ENCODE results near the gene NRG4. TPM values are rescaled to one million over a fixed set of nuclear protein-coding genes. Genes with fewer than 3 reads are reported as not detected.

NRG4 gene
- total and polyA plus RNA-seq, 9 of the 15 experiments (the other 6 are each of a cell fraction or from before 2014, with no cell fraction given), result 0.33 to 2.5 (median 0.76) TPM

DNA sequence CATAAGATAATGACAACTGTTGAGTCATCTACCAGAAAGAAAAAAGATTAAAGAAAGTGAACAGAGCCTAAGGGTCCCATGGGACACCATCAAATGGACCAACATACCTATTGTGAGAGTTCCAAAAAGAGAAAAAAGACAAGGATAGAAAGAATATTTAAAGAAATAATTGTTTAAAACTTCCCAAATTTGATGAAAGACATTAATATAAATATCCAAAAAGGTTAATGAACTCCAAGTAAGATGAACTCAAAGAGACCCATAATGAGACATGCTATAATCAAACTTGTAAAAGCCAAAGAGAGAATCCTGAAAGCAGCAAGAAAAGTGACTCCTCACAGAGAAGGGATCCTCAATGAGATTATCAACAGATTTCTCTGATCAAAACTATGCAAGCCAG, 8.9 kb downstream of the NRG4 start:
- Histone ChIP-seq H4K20me1 (replicated peaks; ENCODE audit: control insufficient read depth, insufficient read depth, low read length) (no peaks in the 10 kb centered on the region), H2AFZ (ENCODE audit: low read depth, low read length) (no peak overlapping the region), H3K36me3 (ENCODE audit: control insufficient read depth, insufficient read depth, low read length) (no peaks in the 10 kb centered on the region), H3K4me1 (replicated peaks in 1 of 2; ENCODE audit: control insufficient read depth in 2 of 2, insufficient read depth in 2 of 2, low read length in 2 of 2) (no peaks in the 10 kb centered on the region), H3K4me2 (ENCODE audit: insufficient read depth, low read length) (no peak overlapping the region), H3K27me3 (ENCODE audit: control insufficient read depth in 2 of 2, insufficient read depth in 2 of 2, low read length in 2 of 2) (no peaks in the 10 kb centered on the region; a peak in 1 of 5 replicates), H3K9me3 (replicated peaks; ENCODE audit: control insufficient read depth, insufficient read depth, low read depth, low read length) (no peaks in the 10 kb centered on the region), H3K9me1 (ENCODE audit: control insufficient read depth, insufficient read depth, low read length) (no peaks in the 10 kb centered on the region), H3K9ac (ENCODE audit: insufficient read depth in 1 of 2, low read depth in 2 of 2, low read length in 2 of 2) (no peak overlapping the region), H3K4me3 (no peak overlapping the region), H3K79me2 (ENCODE audit: control insufficient read depth, insufficient read depth, low read length) (no peaks in the 10 kb centered on the region), H3K27ac (ENCODE audit: extremely low read depth, low read depth, low read length) (no peak overlapping the region)
- no peak for DNase-seq (ENCODE audit: extremely low read depth in 1 of 4, low spot score in 3 of 4)
- TF ChIP-seq NFE2L1 (tag; IDR thresholded peaks at IDR 0.05; ENCODE audit: borderline replicate concordance, low read depth) (no peak), YY1 (IDR thresholded peaks at IDR 0.05; ENCODE audit: borderline replicate concordance in 1 of 3, control insufficient read depth in 1 of 3, extremely low read depth in 1 of 3, insufficient read depth in 3 of 3, insufficient read length in 1 of 3, insufficient replicate concordance in 2 of 3, low read depth in 1 of 3, low read length in 2 of 3) (no peak), CSDE1 (IDR thresholded peaks at IDR 0.05) (no peak), ATF1 (CRISPR knock-in tag; IDR thresholded peaks at IDR 0.05) (no peak), ATF1 (tag; IDR thresholded peaks at IDR 0.05) (no peak), ZNF778 (CRISPR knock-in tag; IDR thresholded peaks at IDR 0.05) (no peak), FOXA1 (IDR thresholded peaks at IDR 0.05; ENCODE audit: borderline replicate concordance) (no peak), PHF8 (IDR thresholded peaks at IDR 0.05; ENCODE audit: borderline replicate concordance, low read length) (no peak), HDAC6 (IDR thresholded peaks at IDR 0.05; ENCODE audit: low read depth, low read length) (no peak), CEBPG (CRISPR knock-in tag; IDR thresholded peaks at IDR 0.05) (no peak), CEBPG (tag; conservative IDR thresholded peaks at IDR 0.05 in 1 of 2, IDR thresholded peaks at IDR 0.05 in 1 of 2) (no peak), MIER1 (IDR thresholded peaks at IDR 0.05; ENCODE audit: low read depth) (no peak), DPF2 (IDR thresholded peaks at IDR 0.05) (no peak)
- TF ChIP-seq, protein P1, sequence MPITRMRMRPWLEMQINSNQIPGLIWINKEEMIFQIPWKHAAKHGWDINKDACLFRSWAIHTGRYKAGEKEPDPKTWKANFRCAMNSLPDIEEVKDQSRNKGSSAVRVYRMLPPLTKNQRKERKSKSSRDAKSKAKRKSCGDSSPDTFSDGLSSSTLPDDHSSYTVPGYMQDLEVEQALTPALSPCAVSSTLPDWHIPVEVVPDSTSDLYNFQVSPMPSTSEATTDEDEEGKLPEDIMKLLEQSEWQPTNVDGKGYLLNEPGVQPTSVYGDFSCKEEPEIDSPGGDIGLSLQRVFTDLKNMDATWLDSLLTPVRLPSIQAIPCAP (CRISPR knock-in tag; IDR thresholded peaks at IDR 0.05; ENCODE audit: borderline replicate concordance), result no peak
- TF ChIP-seq, protein P2, sequence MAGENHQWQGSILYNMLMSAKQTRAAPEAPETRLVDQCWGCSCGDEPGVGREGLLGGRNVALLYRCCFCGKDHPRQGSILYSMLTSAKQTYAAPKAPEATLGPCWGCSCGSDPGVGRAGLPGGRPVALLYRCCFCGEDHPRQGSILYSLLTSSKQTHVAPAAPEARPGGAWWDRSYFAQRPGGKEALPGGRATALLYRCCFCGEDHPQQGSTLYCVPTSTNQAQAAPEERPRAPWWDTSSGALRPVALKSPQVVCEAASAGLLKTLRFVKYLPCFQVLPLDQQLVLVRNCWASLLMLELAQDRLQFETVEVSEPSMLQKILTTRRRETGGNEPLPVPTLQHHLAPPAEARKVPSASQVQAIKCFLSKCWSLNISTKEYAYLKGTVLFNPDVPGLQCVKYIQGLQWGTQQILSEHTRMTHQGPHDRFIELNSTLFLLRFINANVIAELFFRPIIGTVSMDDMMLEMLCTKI (IDR thresholded peaks at IDR 0.05; ENCODE audit: partially characterized antibody), result no peak
- TF ChIP-seq, protein P3, sequence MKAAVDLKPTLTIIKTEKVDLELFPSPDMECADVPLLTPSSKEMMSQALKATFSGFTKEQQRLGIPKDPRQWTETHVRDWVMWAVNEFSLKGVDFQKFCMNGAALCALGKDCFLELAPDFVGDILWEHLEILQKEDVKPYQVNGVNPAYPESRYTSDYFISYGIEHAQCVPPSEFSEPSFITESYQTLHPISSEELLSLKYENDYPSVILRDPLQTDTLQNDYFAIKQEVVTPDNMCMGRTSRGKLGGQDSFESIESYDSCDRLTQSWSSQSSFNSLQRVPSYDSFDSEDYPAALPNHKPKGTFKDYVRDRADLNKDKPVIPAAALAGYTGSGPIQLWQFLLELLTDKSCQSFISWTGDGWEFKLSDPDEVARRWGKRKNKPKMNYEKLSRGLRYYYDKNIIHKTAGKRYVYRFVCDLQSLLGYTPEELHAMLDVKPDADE (conservative IDR thresholded peaks at IDR 0.05; ENCODE audit: control insufficient read depth, low read depth, low read length), result no peak
- TF ChIP-seq, protein P4, sequence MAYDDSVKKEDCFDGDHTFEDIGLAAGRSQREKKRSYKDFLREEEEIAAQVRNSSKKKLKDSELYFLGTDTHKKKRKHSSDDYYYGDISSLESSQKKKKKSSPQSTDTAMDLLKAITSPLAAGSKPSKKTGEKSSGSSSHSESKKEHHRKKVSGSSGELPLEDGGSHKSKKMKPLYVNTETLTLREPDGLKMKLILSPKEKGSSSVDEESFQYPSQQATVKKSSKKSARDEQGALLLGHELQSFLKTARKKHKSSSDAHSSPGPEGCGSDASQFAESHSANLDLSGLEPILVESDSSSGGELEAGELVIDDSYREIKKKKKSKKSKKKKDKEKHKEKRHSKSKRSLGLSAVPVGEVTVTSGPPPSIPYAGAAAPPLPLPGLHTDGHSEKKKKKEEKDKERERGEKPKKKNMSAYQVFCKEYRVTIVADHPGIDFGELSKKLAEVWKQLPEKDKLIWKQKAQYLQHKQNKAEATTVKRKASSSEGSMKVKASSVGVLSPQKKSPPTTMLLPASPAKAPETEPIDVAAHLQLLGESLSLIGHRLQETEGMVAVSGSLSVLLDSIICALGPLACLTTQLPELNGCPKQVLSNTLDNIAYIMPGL (CRISPR knock-in tag; IDR thresholded peaks at IDR 0.05), result no peak
- no peak for ATAC-seq
- FAIRE-seq, result no peak
- no TSS peak for BruUV-seq (replicated peaks)
- in situ Hi-C loops (cut with MboI) (no loop called here), intact Hi-C loops (cut with micrococcal nuclease) (no loop called here)
- CTCF ChIA-PET (ENCODE audit: low intra/inter-chr PET ratio), result no interaction called here
- POLR2A ChIA-PET, result no interaction called here
